ENCODE measurements around the gene STIM2. TPM values are rescaled to one million over a fixed set of nuclear protein-coding genes. Genes with fewer than 3 reads are reported as not detected.
"Not testable (repeated sequence)": the region's sequence is repeated elsewhere in the genome, so short reads cannot be mapped to it uniquely, and the experiment has no call there.

STIM2 gene
- total RNA-seq, 1 experiment from 2014 or later = 30.2 TPM

GRCh38 chr4:26892480-26893150, 32.0 kb downstream of the STIM2 start:
- Histone ChIP-seq H3K4me1 (replicated peaks; ENCODE audit: insufficient read depth) (no peaks in the 10 kb centered on the region), H3K4me3 (no peak overlapping the region), H3K36me3 (ENCODE audit: low read depth) (no peaks in the 10 kb centered on the region), H3K9me3 (ENCODE audit: insufficient read depth, low read depth) (no peaks in the 10 kb centered on the region), H3K4me2 (no peak overlapping the region), H2AFZ (no peak overlapping the region), H4K20me1 (ENCODE audit: insufficient read depth) (no peaks in the 10 kb centered on the region), H3K79me2 (ENCODE audit: low read depth) (no peaks in the 10 kb centered on the region), H3K9me2 (ENCODE audit: insufficient read depth) (no peaks in the 10 kb centered on the region), H3F3A (ENCODE audit: insufficient read depth, low read depth) (no peaks in the 10 kb centered on the region), H3K27me3 (ENCODE audit: insufficient read depth, low read depth) (no peaks in the 10 kb centered on the region), H3K27ac (no peak overlapping the region)
- CTCF ChIA-PET = no interaction called here
- intact Hi-C loops (cut with micrococcal nuclease; ENCODE audit: unreplicated experiment) = no loop called here
- no peak for TF ChIP-seq CTCF (conservative IDR thresholded peaks at IDR 0.05)
- TF ChIP-seq EZH2 (IDR thresholded peaks at IDR 0.05; ENCODE audit: low read depth) = no peak
- no peak for DNase-seq
- POLR2A ChIA-PET (ENCODE audit: unreplicated experiment) = no interaction called here
- BruUV-seq (replicated peaks) = no TSS peak

GRCh38 chr4:26893491-26893890, 32.9 kb downstream of the STIM2 start:
- Histone ChIP-seq H3K9me2 (ENCODE audit: insufficient read depth) (no peaks in the 10 kb centered on the region), H3K27ac (no peak overlapping the region), H3F3A (ENCODE audit: insufficient read depth, low read depth) (no peaks in the 10 kb centered on the region), H3K4me3 (no peak overlapping the region), H3K36me3 (ENCODE audit: low read depth) (no peaks in the 10 kb centered on the region), H3K4me1 (replicated peaks; ENCODE audit: insufficient read depth) (no peaks in the 10 kb centered on the region), H2AFZ (no peak overlapping the region), H3K27me3 (ENCODE audit: insufficient read depth, low read depth) (no peaks in the 10 kb centered on the region), H4K20me1 (ENCODE audit: insufficient read depth) (no peaks in the 10 kb centered on the region), H3K79me2 (ENCODE audit: low read depth) (no peaks in the 10 kb centered on the region), H3K9me3 (ENCODE audit: insufficient read depth, low read depth) (no peaks in the 10 kb centered on the region), H3K4me2 (no peak overlapping the region)
- ChIA-PET POLR2A (ENCODE audit: unreplicated experiment) (no interaction called here), CTCF (no interaction called here)
- no peak for DNase-seq
- intact Hi-C loops (cut with micrococcal nuclease; ENCODE audit: unreplicated experiment) = no loop called here
- BruUV-seq (replicated peaks) = no TSS peak
- TF ChIP-seq EZH2 (IDR thresholded peaks at IDR 0.05; ENCODE audit: low read depth) = no peak
- TF ChIP-seq CTCF (conservative IDR thresholded peaks at IDR 0.05) = no peak

- CTCF ChIA-PET; H3K79me2 ChIP-seq (ENCODE audit: low read depth); POLR2A ChIA-PET (ENCODE audit: unreplicated experiment); H3K4me1 ChIP-seq (replicated peaks; ENCODE audit: insufficient read depth); H2AFZ ChIP-seq; H3K4me2 ChIP-seq; H3K9me3 ChIP-seq (ENCODE audit: insufficient read depth, low read depth); H3K9me2 ChIP-seq (ENCODE audit: insufficient read depth); H3K27me3 ChIP-seq (ENCODE audit: insufficient read depth, low read depth); intact Hi-C loops (cut with micrococcal nuclease; ENCODE audit: unreplicated experiment); H3K36me3 ChIP-seq (ENCODE audit: low read depth); H4K20me1 ChIP-seq (ENCODE audit: insufficient read depth); DNase-seq; BruUV-seq (replicated peaks); H3F3A ChIP-seq (ENCODE audit: insufficient read depth, low read depth); H3K4me3 ChIP-seq; H3K27ac ChIP-seq: not testable (repeated sequence)
These were observed 34.2 kb downstream of the STIM2 start for GRCh38 chr4:26894881-26895280.

GRCh38 chr4:26896636-26897035, 36.0 kb downstream of the STIM2 start:
- intact Hi-C loops (cut with micrococcal nuclease; ENCODE audit: unreplicated experiment) = no loop called here
- DNase-seq = no peak
- BruUV-seq (replicated peaks) = no TSS peak
- no peaks in the 10 kb centered on the region for H3K36me3 ChIP-seq (ENCODE audit: low read depth)
- H3K9me3 ChIP-seq (ENCODE audit: insufficient read depth, low read depth) = no peaks in the 10 kb centered on the region
- no peak overlapping the region for H3K27ac ChIP-seq
- no peak for TF ChIP-seq EZH2 (IDR thresholded peaks at IDR 0.05; ENCODE audit: low read depth)
- no peak for TF ChIP-seq CTCF (conservative IDR thresholded peaks at IDR 0.05)
- CTCF ChIA-PET = no interaction called here
- H2AFZ ChIP-seq = no peak overlapping the region
- no peaks in the 10 kb centered on the region for H3F3A ChIP-seq (ENCODE audit: insufficient read depth, low read depth)
- no peaks in the 10 kb centered on the region for H3K79me2 ChIP-seq (ENCODE audit: low read depth)
- POLR2A ChIA-PET (ENCODE audit: unreplicated experiment) = no interaction called here
- H3K9me2 ChIP-seq (ENCODE audit: insufficient read depth) = no peaks in the 10 kb centered on the region
- no peaks in the 10 kb centered on the region for H3K4me1 ChIP-seq (replicated peaks; ENCODE audit: insufficient read depth)
- H3K4me2 ChIP-seq = no peak overlapping the region
- no peak overlapping the region for H3K4me3 ChIP-seq
- no peaks in the 10 kb centered on the region for H4K20me1 ChIP-seq (ENCODE audit: insufficient read depth)
- H3K27me3 ChIP-seq (ENCODE audit: insufficient read depth, low read depth) = no peaks in the 10 kb centered on the region

Data from PC-9 (cell line).